Forelimb muscle (tissue), 1 donor: ENCODE data around the gene IST1. TPM values are rescaled to one million over a fixed set of nuclear protein-coding genes. Genes with fewer than 3 reads are reported as not detected.
"Not testable (repeated sequence)": the region's sequence is repeated elsewhere in the genome, so short reads cannot be mapped to it uniquely, and the experiment has no call there.

Experiments used
- DNase-seq: peaks from one replicate; pipeline ENCODE4 v3.0.0-alpha.2; 2013; ENCODE audit warnings: low read depth
- polyA plus RNA-seq: library from polyadenylated mRNA; unstranded; fragments of 120-200 nt; gene quantifications from one replicate; pipeline ENCODE4 v1.2.1, GENCODE V29; 2013; ENCODE audit not compliant: insufficient read length

Gene IST1
- polyA plus RNA-seq: 169 TPM

- DNase-seq: peak; percentile 86
These were observed at the start of gene IST1 for GRCh38 chr16:71894921-71895678. TSS of gene IST1 (plus strand) at chr16:71895531. CDS start at chr16:71915641, 20,110 bp downstream.

- DNase-seq: peak; percentile 51
These were observed 49.5 kb upstream of the IST1 start, which contains the start of gene ATXN1L for GRCh38 chr16:71845639-71846430. TSS of gene ATXN1L (plus strand) at chr16:71845976. CDS start at chr16:71849741, 3,765 bp downstream.

GRCh38 chr16:71846431-71846830 is 48.9 kb upstream of the IST1 start:
- no peak for DNase-seq

- no peak for DNase-seq
These were observed 48.2 kb upstream of the IST1 start for GRCh38 chr16:71847096-71847495.

GRCh38 chr16:71848622-71849021 is 46.7 kb upstream of the IST1 start:
- no peak for DNase-seq

- no peak for DNase-seq
These were observed 43.6 kb upstream of the IST1 start for GRCh38 chr16:71851746-71852145.

GRCh38 chr16:71852158-71852557 is 43.2 kb upstream of the IST1 start:
- DNase-seq: no peak

- DNase-seq: no peak
These were observed 42.8 kb upstream of the IST1 start for GRCh38 chr16:71852561-71852960.

- no peak for DNase-seq
These were observed 41.9 kb upstream of the IST1 start for GRCh38 chr16:71853413-71853812.

GRCh38 chr16:71854369-71854948 is 40.9 kb upstream of the IST1 start:
- DNase-seq: no peak

GRCh38 chr16:71855937-71856662 is 39.2 kb upstream of the IST1 start:
- no peak for DNase-seq

GRCh38 chr16:71859762-71860521 is 35.4 kb upstream of the IST1 start:
- DNase-seq: no peak

- DNase-seq: no peak
These were observed 31.3 kb upstream of the IST1 start for GRCh38 chr16:71863995-71864394.

GRCh38 chr16:71865173-71865863 is 30.0 kb upstream of the IST1 start:
- no peak for DNase-seq

GRCh38 chr16:71867175-71867574 is 28.2 kb upstream of the IST1 start:
- DNase-seq: not testable (repeated sequence)

- no peak for DNase-seq
These were observed 27.4 kb upstream of the IST1 start for GRCh38 chr16:71867939-71868338.

- DNase-seq: no peak
These were observed 26.2 kb upstream of the IST1 start for GRCh38 chr16:71869089-71869488.

GRCh38 chr16:71870818-71871217 is 24.5 kb upstream of the IST1 start:
- DNase-seq: no peak

GRCh38 chr16:71873199-71873598 is 22.1 kb upstream of the IST1 start:
- DNase-seq: no peak

- no peak for DNase-seq
These were observed 16.4 kb upstream of the IST1 start for GRCh38 chr16:71878911-71879310.
